Gastrocnemius medialis (tissue), 4 donors: ENCODE measurements around the gene CCR9. TPM values are rescaled to one million over a fixed set of nuclear protein-coding genes. Genes with fewer than 3 reads are reported as not detected.

Experiments used
- ATAC-seq, 2 donors: fragments of 150-250 bp; one replicate each; pipeline ENCODE4 v1.9.1; 2016
- DNase-seq, 2 donors: peaks; one replicate each; pipeline ENCODE4 v3.0.0-alpha.2; 2019
- H3K27ac ChIP-seq, 4 donors: fragments of 200-600 bp; sonication (generic); 1 replicate in 1 of 4; 2 replicates in 3 of 4; pipeline ENCODE4 v1.5.1; 2016 to 2018; ENCODE audit warnings: mild to moderate bottlenecking in 2 of 4, moderate library complexity in 1 of 4
- H3K27me3 ChIP-seq, 3 donors: fragments of 200-600 bp; sonication (generic) in 2 of 3; 1 replicate in 1 of 3; 2 replicates in 2 of 3; pipeline versions ENCODE4 v1.5.1 to v1.6.0; 2016 to 2019; ENCODE audit warnings: mild to moderate bottlenecking in 1 of 3, moderate library complexity in 1 of 3
- H3K36me3 ChIP-seq, 2 donors: fragments of 200-600 bp; sonication (generic) in 1 of 2; one replicate each; pipeline ENCODE4 v1.5.1; 2017 to 2018
- H3K4me1 ChIP-seq, 2 donors: fragments of 200-600 bp; sonication (generic) in 1 of 2; one replicate each; pipeline ENCODE4 v1.5.1; 2016 to 2017; ENCODE audit warnings: mild to moderate bottlenecking in 2 of 2
- H3K4me3 ChIP-seq, 4 donors: fragments of 200-600 bp; sonication (generic) in 3 of 4; 1 replicate in 1 of 4; 2 replicates in 3 of 4; pipeline ENCODE4 v1.5.1; 2016 to 2019; ENCODE audit warnings: mild to moderate bottlenecking in 2 of 4
- H3K9me3 ChIP-seq, 3 donors: fragments of 200-600 bp; sonication (generic) in 2 of 3; 1 replicate in 1 of 3; 2 replicates in 2 of 3; pipeline ENCODE4 v1.5.1; 2016 to 2019
- POLR2A ChIP-seq, 2 donors: fragments of 450-650 bp; IDR thresholded peaks; one replicate each; pipeline ENCODE4 v1.6.1; 2017; ENCODE audit warnings: antibody characterized with exemption in 2 of 2, mild to moderate bottlenecking in 2 of 2, moderate library complexity in 2 of 2
- in situ Hi-C, 4 donors: fragments of 200-750 bp; cut with MboI; loops; one replicate each; pipeline versions ENCODE4 v1.15.0 to v1.8.0; 2017; ENCODE audit warnings: low sequenced_read_pairs in 4 of 4
- intact Hi-C: fragments of 100-400 bp; cut with DNase I; formaldehyde crosslinking; loops from one replicate; pipeline ENCODE4 v1.15.1; 2023; ENCODE audit warnings: low total_unique reads
- total RNA-seq, 4 donors: library from RNA; depleted of rRNA; stranded (reverse); fragments of >200 nt; gene quantifications; one replicate each; pipeline versions ENCODE4 v1.1.0 to v1.2.3, GENCODE V29; 2016
- TF ChIP-seq, protein P1 (sequence below), 5 experiments: fragments of 450-650 bp in 3 of 5; fragments of 200-600 bp in 2 of 5; sonication (generic) in 2 of 5; IDR thresholded peaks in 4 of 5; conservative IDR thresholded peaks in 1 of 5; 1 replicate in 4 of 5; 2 replicates in 1 of 5; pipeline ENCODE4 v1.5.1; 2016 to 2019; ENCODE audit warnings: antibody characterized with exemption in 5 of 5, mild to moderate bottlenecking in 3 of 5, moderate library complexity in 3 of 5

CCR9 gene
- total RNA-seq, 4 donors from 2014 or later: 0.09 to 0.13 TPM; not detected in 2

DNA sequence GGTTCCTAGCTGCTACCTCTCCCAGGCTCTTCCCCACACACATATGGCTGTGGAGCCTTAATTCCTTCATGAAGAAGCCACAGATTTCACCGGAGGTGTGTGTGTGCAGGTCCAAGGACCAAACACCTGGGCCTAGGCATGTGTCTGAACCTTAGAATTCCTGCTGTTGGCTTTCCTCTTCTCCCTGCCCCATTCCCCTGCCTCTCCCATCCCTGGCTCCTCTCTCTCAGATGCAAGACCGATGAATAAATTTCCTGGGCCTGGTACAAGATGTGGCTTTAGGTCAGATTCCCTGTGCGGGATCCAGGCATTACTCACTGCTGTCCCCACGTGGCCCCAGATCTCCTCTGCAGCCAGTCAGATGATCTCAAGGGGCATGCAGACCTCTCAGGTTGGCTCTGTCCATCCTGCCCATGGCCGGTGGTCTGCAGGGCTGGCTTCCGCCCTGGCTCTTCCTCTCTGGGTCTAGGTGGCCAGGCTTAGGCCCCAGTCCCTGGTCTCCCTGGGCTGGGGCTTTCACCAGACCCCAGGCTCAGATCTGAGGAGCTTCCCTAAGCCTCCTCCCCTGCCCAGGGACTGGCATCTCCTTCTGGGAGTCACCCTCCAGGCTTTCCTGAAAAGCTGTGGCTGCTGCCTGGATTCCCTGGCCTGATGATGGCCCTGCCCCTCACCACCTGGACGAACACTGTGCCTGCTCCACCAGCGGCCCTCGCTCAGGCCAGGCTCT, 20.5 kb downstream of the CCR9 start:
- intact Hi-C loops (loop anchor here (2.0 kb wide), 1 partner anchor 146 kb away; no protein-coding TSS in a partner anchor), in situ Hi-C loops (loop anchor here in 3 of 4 donors (25.0 kb wide), 1 partner anchor 145 kb away; no protein-coding TSS in a partner anchor)
- no peak overlapping the region for H3K4me3 ChIP-seq
- peak overlapping the region in 1 of 4 donors; percentile 53 for H3K27ac ChIP-seq
- no peaks in the 10 kb centered on the region for H3K27me3 ChIP-seq
- no peaks in the 10 kb centered on the region for H3K9me3 ChIP-seq
- H3K36me3 ChIP-seq: peaks cover 0 to 2% of the 10 kb centered on the region in 2 donors
- peaks cover 3 to 19% of the 10 kb centered on the region in 2 donors for H3K4me1 ChIP-seq
- peak; percentile 68 to 81 for ATAC-seq
- DNase-seq: peak; percentile 20 to 48
- TF ChIP-seq, protein P1, sequence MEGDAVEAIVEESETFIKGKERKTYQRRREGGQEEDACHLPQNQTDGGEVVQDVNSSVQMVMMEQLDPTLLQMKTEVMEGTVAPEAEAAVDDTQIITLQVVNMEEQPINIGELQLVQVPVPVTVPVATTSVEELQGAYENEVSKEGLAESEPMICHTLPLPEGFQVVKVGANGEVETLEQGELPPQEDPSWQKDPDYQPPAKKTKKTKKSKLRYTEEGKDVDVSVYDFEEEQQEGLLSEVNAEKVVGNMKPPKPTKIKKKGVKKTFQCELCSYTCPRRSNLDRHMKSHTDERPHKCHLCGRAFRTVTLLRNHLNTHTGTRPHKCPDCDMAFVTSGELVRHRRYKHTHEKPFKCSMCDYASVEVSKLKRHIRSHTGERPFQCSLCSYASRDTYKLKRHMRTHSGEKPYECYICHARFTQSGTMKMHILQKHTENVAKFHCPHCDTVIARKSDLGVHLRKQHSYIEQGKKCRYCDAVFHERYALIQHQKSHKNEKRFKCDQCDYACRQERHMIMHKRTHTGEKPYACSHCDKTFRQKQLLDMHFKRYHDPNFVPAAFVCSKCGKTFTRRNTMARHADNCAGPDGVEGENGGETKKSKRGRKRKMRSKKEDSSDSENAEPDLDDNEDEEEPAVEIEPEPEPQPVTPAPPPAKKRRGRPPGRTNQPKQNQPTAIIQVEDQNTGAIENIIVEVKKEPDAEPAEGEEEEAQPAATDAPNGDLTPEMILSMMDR (IDR thresholded peaks at IDR 0.05 in 4 of 5, conservative IDR thresholded peaks at IDR 0.05 in 1 of 5): peak in 3 of 5 experiments; percentile 16 to 43 (median 37)
- TF ChIP-seq POLR2A (IDR thresholded peaks at IDR 0.05): no peak

- peaks cover 3 to 19% of the 10 kb centered on the region in 2 donors for H3K4me1 ChIP-seq
- intact Hi-C loops: loop anchor here (2.0 kb wide), 1 partner anchor 147 kb away; no protein-coding TSS in a partner anchor
- H3K9me3 ChIP-seq: no peaks in the 10 kb centered on the region
- H3K36me3 ChIP-seq: no peaks in the 10 kb centered on the region
- no peaks in the 10 kb centered on the region for H3K27me3 ChIP-seq
- peak; percentile 49 to 87 for ATAC-seq
- no peak overlapping the region for H3K4me3 ChIP-seq
- peak overlapping the region in 1 of 4 donors; percentile 53 for H3K27ac ChIP-seq
- in situ Hi-C loops: loop anchor here in 3 of 4 donors (25.0 kb wide), 1 partner anchor 146 kb away; no protein-coding TSS in a partner anchor
- no peak for DNase-seq
- TF ChIP-seq POLR2A (IDR thresholded peaks at IDR 0.05): no peak
- TF ChIP-seq, protein P1 (IDR thresholded peaks at IDR 0.05 in 4 of 5, conservative IDR thresholded peaks at IDR 0.05 in 1 of 5): no peak
These were observed 21.7 kb downstream of the CCR9 start for GRCh38 chr3:45907769-45908705.

DNA sequence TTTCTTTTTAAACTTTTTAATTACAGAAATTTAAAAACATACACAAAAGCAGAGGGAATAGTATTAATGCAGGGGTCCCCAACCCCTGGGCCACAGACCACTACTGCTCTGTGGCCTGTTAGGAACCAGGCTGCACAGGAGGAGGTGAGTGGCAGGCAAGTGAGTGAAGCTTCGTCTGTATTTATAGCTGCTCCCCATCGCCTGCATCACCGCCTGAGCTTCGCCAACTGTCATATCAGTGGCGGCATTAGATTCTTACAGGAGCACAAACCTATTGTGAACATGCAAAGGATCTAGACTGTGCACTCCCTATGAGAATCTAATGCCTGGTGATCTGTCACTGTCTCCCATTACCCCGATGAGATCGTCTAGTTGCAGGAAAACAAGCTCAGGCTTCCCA, 22.4 kb downstream of the CCR9 start:
- Histone ChIP-seq H3K36me3 (no peaks in the 10 kb centered on the region), H3K27me3 (no peaks in the 10 kb centered on the region), H3K27ac (no peak overlapping the region), H3K9me3 (no peaks in the 10 kb centered on the region), H3K4me1 (peaks cover 3 to 19% of the 10 kb centered on the region in 2 donors), H3K4me3 (no peak overlapping the region)
- TF ChIP-seq, protein P1 (IDR thresholded peaks at IDR 0.05 in 4 of 5, conservative IDR thresholded peaks at IDR 0.05 in 1 of 5): no peak
- no peak for TF ChIP-seq POLR2A (IDR thresholded peaks at IDR 0.05)
- ATAC-seq: no peak
- intact Hi-C loops: no loop called here
- in situ Hi-C loops: loop anchor here in 3 of 4 donors (25.0 kb wide), 1 partner anchor 146 kb away; no protein-coding TSS in a partner anchor
- DNase-seq: no peak

- intact Hi-C loops: no loop called here
- TF ChIP-seq, protein P1 (IDR thresholded peaks at IDR 0.05 in 4 of 5, conservative IDR thresholded peaks at IDR 0.05 in 1 of 5): no peak
- no peak for TF ChIP-seq POLR2A (IDR thresholded peaks at IDR 0.05)
These were observed 23.2 kb downstream of the CCR9 start for GRCh38 chr3:45909542-45909941.

More at GRCh38 chr3:45909542-45909941, 23.2 kb downstream of the CCR9 start:
- Histone ChIP-seq H3K4me1 (peaks cover 3 to 19% of the 10 kb centered on the region in 2 donors), H3K27ac (no peak overlapping the region), H3K4me3 (no peak overlapping the region), H3K9me3 (no peaks in the 10 kb centered on the region), H3K36me3 (no peaks in the 10 kb centered on the region), H3K27me3 (no peaks in the 10 kb centered on the region)
- in situ Hi-C loops: loop anchor here in 3 of 4 donors (25.0 kb wide), 1 partner anchor 147 kb away; no protein-coding TSS in a partner anchor
- no peak for DNase-seq
- ATAC-seq: no peak
